Activated T-cell treated with anti-CD3 and anti-CD28 coated beads, Interleukin-2, amount 50 U/mL, for 4 hours (primary cell): ENCODE results near the gene TM7SF3. TPM values are rescaled to one million over a fixed set of nuclear protein-coding genes. Genes with fewer than 3 reads are reported as not detected.

Experiments used
- ATAC-seq, 2 donors: fragments of 200-7000 bp; cut with Tn5 transposase; one replicate each; pipeline ENCODE4 v1.10.0; 2021
- DNase-seq: peaks from one replicate; pipeline ENCODE4 v3.0.0-alpha.2; 2020
- H3K27me3 Mint-ChIP-seq: one replicate; pipeline ENCODE4 v1.8.0; 2021; ENCODE audit warnings: low read depth, mixed read lengths
- H3K36me3 Mint-ChIP-seq: one replicate; pipeline ENCODE4 v1.8.0; 2022; ENCODE audit warnings: mixed read lengths; ENCODE audit not compliant: insufficient read depth
- H3K4me1 Mint-ChIP-seq: one replicate; pipeline ENCODE4 v1.8.0; 2021; ENCODE audit warnings: low read depth, mixed read lengths
- H3K4me3 Mint-ChIP-seq: one replicate; pipeline ENCODE4 v1.8.0; 2021; ENCODE audit warnings: mild to moderate bottlenecking, moderate library complexity, mixed read lengths
- H3K9me3 Mint-ChIP-seq: one replicate; pipeline ENCODE4 v1.8.0; 2021; ENCODE audit warnings: mixed read lengths
- total RNA-seq, 3 donors: library from RNA; stranded (reverse); gene quantifications; one replicate each; pipeline ENCODE4 v1.2.1, GENCODE V29; 2021

Gene TM7SF3
- total RNA-seq, 3 donors from 2014 or later: 21.1 to 22.9 (median 21.6) TPM

- H3K27me3 Mint-ChIP-seq: no peaks in the 10 kb centered on the region
- ATAC-seq (peak; percentile 4 to 11), DNase-seq (no peak)
- H3K4me3 Mint-ChIP-seq: peak overlapping the region; percentile 99
- no peaks in the 10 kb centered on the region for H3K9me3 Mint-ChIP-seq
- peaks cover 61% of the 10 kb centered on the region for H3K4me1 Mint-ChIP-seq
- peaks cover 9% of the 10 kb centered on the region for H3K36me3 Mint-ChIP-seq
Observed at GRCh38 chr12:26938701-26939062, 75.5 kb downstream of the TM7SF3 start.

DNA sequence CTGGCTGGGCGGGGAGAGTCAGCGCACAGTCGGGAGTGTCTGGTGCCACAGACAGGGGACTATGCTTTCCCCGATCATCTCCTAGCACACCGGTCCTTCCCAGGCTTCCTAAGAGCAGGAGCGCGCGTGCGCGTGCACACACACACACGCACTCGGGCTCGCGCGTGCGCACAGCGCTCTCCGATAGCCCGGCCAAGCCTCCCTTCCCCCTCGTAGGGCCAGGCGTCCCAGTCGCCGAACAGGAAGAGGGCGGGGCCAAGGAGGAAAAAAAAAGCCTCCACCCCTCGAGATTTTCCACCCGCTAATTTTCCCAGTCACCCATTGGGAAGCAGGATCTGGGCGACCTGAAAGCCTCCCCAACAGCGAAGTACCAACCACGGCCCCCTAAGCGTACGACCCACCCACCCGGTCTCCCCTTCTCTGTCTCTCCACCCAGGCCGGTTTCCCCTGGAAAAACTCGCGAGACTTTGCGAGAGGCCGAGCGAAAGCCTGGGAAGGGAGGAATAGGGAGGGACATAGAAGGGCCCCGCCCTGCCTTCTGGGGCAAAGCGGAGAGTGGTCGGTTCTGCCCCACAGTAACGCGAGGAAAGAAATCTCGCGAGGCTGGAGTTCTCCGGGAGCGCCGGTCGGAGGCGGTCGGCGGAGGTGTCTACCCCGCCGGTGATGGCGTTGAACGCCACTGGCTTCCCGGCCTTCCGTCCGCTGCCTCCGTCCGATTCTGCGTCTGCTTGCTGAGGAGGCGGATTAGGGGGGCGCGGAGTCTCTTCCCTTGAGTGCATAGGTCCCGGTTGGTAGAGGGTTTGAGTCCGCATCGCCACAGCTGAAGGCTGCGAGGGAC, 76.1 kb downstream of the TM7SF3 start, which contains the start of the genes FGFR1OP2 and INTS13:
FGFR1OP2 (plus strand) TSS at position 608 of the 838 bp plus-strand sequence. CDS start 15,689 bp downstream, outside the sequence.
INTS13 (minus strand) TSS at position 119 of the 838 bp plus-strand sequence. CDS start 1,178 bp downstream, outside the sequence.
- H3K36me3 Mint-ChIP-seq: peaks cover 14% of the 10 kb centered on the region
- ATAC-seq: peak; percentile 94 to 95
- H3K4me3 Mint-ChIP-seq: peak within 1 kb of the TSS; percentile 99

GRCh38 chr12:26937443-26937862, 76.7 kb downstream of the TM7SF3 start:
- no peak for DNase-seq
- Mint-ChIP-seq H3K27me3 (no peaks in the 10 kb centered on the region), H3K36me3 (peaks cover 18% of the 10 kb centered on the region), H3K4me1 (peaks cover 61% of the 10 kb centered on the region), H3K4me3 (peak overlapping the region; percentile 99), H3K9me3 (no peaks in the 10 kb centered on the region)
- no peak for ATAC-seq

More for the DNA sequence above, 76.1 kb downstream of the TM7SF3 start, which contains the start of the genes FGFR1OP2 and INTS13:
- Mint-ChIP-seq H3K4me1 (peaks cover 61% of the 10 kb centered on the region), H3K27me3 (no peaks in the 10 kb centered on the region), H3K9me3 (no peaks in the 10 kb centered on the region)
- peak; percentile 96 for DNase-seq

DNA sequence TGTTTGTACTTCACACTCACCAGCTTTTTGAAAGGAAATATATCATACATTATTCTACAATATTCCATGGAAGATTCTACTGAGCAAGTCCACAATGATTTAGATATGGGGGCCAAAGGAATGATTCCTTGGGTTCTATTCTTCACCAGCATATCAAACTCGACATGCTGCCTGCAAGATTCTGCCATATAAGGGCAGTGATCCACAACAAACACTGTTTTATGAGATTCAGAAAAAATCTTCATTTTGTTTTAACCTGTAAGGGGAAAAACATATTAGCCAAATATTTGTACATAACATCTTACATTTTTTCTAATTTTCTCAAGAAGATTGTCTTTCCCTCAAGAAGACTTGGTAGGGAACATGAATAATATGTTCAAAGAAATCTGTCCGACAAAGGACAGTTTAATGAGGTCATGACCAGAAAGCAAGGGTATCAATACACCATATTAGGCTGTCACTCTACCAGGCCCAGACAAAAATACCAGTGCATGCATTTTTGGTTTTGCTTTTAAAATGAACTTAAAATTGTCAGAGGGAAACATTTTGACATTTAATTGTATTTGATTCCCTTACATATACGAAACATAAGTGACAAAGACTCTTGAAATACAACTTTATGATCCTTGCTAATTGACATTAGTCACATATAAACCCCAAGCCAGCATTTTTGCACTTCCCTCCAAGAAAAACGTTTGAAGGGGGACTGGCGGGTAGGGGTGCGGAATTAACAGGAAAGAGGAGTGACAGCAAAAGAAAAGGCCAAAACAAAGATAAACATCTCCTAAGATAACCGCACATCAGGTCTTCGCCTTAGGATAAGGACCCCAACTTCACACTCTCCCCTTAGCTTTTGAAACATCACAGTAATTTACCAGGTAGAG, 77.4 kb downstream of the TM7SF3 start:
- H3K9me3 Mint-ChIP-seq: no peaks in the 10 kb centered on the region
- H3K27me3 Mint-ChIP-seq: no peaks in the 10 kb centered on the region
- no peak for ATAC-seq
- H3K4me3 Mint-ChIP-seq: peak overlapping the region; percentile 99
- DNase-seq: no peak
- H3K4me1 Mint-ChIP-seq: peaks cover 61% of the 10 kb centered on the region
- peaks cover 20% of the 10 kb centered on the region for H3K36me3 Mint-ChIP-seq

DNA sequence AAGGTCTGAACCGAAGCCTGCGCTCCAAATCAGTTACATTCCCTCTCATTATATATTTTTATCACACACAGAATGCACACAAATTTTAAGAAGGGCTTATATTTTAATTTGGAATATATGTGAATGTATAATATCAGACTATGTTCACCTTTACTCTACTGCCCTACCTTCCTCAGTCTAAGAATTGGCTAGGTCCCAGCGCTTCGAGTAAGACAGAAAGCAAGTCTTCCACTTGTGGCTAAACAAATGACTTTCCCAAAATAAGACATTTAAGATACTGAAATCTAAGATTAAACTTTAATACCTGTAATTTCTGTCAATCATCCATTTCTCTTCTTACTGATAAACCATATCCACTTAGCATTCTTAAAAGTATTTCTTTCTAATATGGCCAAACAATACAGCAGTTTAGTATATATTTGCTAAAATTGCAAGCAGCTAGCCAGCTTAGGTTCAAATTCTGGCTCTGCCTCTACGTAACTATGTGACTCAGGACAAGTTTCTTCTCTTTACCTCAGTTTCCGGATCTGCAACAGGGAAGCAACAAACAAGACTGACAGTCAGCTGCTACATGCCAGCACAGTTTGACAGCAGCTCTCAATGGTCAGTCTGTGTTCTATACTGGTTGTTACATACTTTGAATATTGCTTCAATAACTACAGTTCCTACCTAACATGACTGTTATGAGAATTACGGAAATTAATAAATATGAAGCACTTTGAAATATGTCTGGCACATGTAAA, 78.4 kb downstream of the TM7SF3 start:
- Mint-ChIP-seq H3K27me3 (no peaks in the 10 kb centered on the region), H3K4me3 (peak overlapping the region; percentile 99), H3K4me1 (peaks cover 55% of the 10 kb centered on the region), H3K36me3 (peaks cover 22% of the 10 kb centered on the region), H3K9me3 (no peaks in the 10 kb centered on the region)
- ATAC-seq (no peak), DNase-seq (no peak)

DNA sequence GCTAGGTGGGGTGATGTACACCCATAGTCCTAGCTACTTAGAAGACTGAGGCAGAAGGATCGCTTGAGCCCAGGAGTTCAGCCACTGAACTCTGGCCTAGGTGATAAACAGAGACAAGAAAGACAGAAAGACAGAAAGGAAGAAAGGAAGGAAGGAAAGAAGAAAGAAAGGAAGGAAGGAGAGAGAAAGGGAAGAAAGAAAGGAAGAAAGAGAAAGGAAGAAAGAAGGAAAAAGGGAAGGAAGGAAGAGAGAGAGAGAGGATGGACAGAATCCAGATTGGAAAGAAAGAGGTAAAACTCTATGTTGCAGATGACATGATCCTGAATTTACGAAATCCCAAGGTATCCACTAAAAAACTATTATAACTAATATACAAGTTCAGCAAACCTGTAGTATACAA, 84.6 kb downstream of the TM7SF3 start:
- H3K27me3 Mint-ChIP-seq: no peaks in the 10 kb centered on the region
- no peaks in the 10 kb centered on the region for H3K9me3 Mint-ChIP-seq
- ATAC-seq: no peak
- no peak for DNase-seq
- H3K4me3 Mint-ChIP-seq: no peak overlapping the region
- peaks cover 44% of the 10 kb centered on the region for H3K36me3 Mint-ChIP-seq
- peaks cover 36% of the 10 kb centered on the region for H3K4me1 Mint-ChIP-seq

DNA sequence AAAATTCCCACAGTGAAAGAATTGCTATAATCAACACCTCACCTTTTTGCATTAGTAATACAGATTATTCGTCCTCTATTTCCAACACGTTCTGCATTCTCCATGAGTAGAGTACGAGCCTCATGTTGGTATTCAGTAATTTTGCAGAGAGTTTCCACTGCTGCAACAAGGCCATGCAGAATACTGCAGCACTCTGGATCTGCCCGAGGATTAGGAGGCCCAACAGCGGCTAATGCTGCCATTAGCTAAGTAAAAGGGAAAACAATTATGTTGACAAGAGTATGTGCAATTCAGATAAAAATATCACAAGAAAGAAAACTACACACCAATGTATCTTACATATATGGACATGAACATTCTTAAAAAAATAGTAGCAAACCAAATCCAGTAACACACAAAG, 85.5 kb downstream of the TM7SF3 start:
- no peak for DNase-seq
- Mint-ChIP-seq H3K4me1 (peaks cover 27% of the 10 kb centered on the region), H3K4me3 (no peak overlapping the region), H3K9me3 (no peaks in the 10 kb centered on the region), H3K36me3 (peaks cover 37% of the 10 kb centered on the region), H3K27me3 (no peaks in the 10 kb centered on the region)
- no peak for ATAC-seq

Other genes with a start within 250 kb of the TM7SF3 start
- gene ITPR2, start 181.2 kb downstream of the TM7SF3 start, total RNA-seq: 10 to 100 TPM; 18.2 to 26.7 (median 21.0) TPM
- 10 to 100 TPM; 52.1 to 59.0 (median 55.6) TPM for gene INTS13, start 76.4 kb downstream of the TM7SF3 start, total RNA-seq
- gene FGFR1OP2, start 75.9 kb downstream of the TM7SF3 start, total RNA-seq: 10 to 100 TPM; 39.2 to 44.1 (median 43.1) TPM
- 10 to 100 TPM; 22.5 to 28.9 (median 26.3) TPM for gene MED21, start 8.2 kb upstream of the TM7SF3 start, total RNA-seq
- gene C12orf71, start 68.2 kb upstream of the TM7SF3 start, total RNA-seq: not detected
- 10 to 100 TPM; 20.0 to 22.4 (median 22.3) TPM for gene STK38L, start 229.9 kb upstream of the TM7SF3 start, total RNA-seq